ENCODE results near the gene AK5.

GRCh38 chr1:77421504-77422233 is 139.8 kb downstream of the AK5 start:
- TF ChIP-seq, protein P1, sequence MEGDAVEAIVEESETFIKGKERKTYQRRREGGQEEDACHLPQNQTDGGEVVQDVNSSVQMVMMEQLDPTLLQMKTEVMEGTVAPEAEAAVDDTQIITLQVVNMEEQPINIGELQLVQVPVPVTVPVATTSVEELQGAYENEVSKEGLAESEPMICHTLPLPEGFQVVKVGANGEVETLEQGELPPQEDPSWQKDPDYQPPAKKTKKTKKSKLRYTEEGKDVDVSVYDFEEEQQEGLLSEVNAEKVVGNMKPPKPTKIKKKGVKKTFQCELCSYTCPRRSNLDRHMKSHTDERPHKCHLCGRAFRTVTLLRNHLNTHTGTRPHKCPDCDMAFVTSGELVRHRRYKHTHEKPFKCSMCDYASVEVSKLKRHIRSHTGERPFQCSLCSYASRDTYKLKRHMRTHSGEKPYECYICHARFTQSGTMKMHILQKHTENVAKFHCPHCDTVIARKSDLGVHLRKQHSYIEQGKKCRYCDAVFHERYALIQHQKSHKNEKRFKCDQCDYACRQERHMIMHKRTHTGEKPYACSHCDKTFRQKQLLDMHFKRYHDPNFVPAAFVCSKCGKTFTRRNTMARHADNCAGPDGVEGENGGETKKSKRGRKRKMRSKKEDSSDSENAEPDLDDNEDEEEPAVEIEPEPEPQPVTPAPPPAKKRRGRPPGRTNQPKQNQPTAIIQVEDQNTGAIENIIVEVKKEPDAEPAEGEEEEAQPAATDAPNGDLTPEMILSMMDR (conservative IDR thresholded peaks at IDR 0.05; ENCODE audit: low read depth, low read length): no peak
- TF ChIP-seq MXI1 (IDR thresholded peaks at IDR 0.05; ENCODE audit: borderline replicate concordance, low read depth, low read length) (no peak), SMC3 (IDR thresholded peaks at IDR 0.05; ENCODE audit: low read depth, low read length) (no peak), RCOR1 (IDR thresholded peaks at IDR 0.05; ENCODE audit: insufficient replicate concordance, low read length) (no peak), POLR2A (IDR thresholded peaks at IDR 0.05; ENCODE audit: low read depth, low read length) (no peak), FOS (IDR thresholded peaks at IDR 0.05; ENCODE audit: low read depth, low read length) (no peak), CHD1 (IDR thresholded peaks at IDR 0.05; ENCODE audit: low read depth, low read length) (no peak)
